HG03520 (cell line): ENCODE data around the gene BLOC1S1.
"Not testable (repeated sequence)": the region's sequence is repeated elsewhere in the genome, so short reads cannot be mapped to it uniquely, and the experiment has no call there.

Experiments
- ATAC-seq: cut with Tn5 transposase; IDR thresholded peaks from one replicate; pipeline ENCODE4 v1.9.1; 2021; ENCODE audit warnings: mild to moderate bottlenecking, moderate library complexity; ENCODE audit not compliant: unreplicated experiment

BLOC1S1 gene

GRCh38 chr12:55743406-55744339 is 27.8 kb downstream of the BLOC1S1 start:
- peak; percentile 49 for ATAC-seq

- ATAC-seq, result no peak
These were observed 28.6 kb downstream of the BLOC1S1 start for GRCh38 chr12:55744340-55745030.

- no peak for ATAC-seq
These were observed 29.7 kb downstream of the BLOC1S1 start for GRCh38 chr12:55745361-55746173.

GRCh38 chr12:55746174-55746912 is 30.5 kb downstream of the BLOC1S1 start:
- ATAC-seq, result no peak

- ATAC-seq, result no peak
These were observed 31.0 kb downstream of the BLOC1S1 start for GRCh38 chr12:55746913-55747231.

GRCh38 chr12:55748230-55748993 is 32.6 kb downstream of the BLOC1S1 start:
- ATAC-seq, result no peak

- ATAC-seq, result no peak
These were observed 39.4 kb downstream of the BLOC1S1 start for GRCh38 chr12:55755246-55755645.

GRCh38 chr12:55757701-55758100 is 41.9 kb downstream of the BLOC1S1 start:
- no peak for ATAC-seq

GRCh38 chr12:55758575-55758974 is 42.7 kb downstream of the BLOC1S1 start:
- not testable (repeated sequence) for ATAC-seq

- ATAC-seq, result no peak
These were observed 44.8 kb downstream of the BLOC1S1 start for GRCh38 chr12:55760663-55761062.

- ATAC-seq, result no peak
These were observed 46.8 kb downstream of the BLOC1S1 start for GRCh38 chr12:55762646-55763045.

- ATAC-seq, result no peak
These were observed 50.0 kb downstream of the BLOC1S1 start for GRCh38 chr12:55765736-55766290.

- ATAC-seq, result no peak
These were observed 51.3 kb downstream of the BLOC1S1 start for GRCh38 chr12:55767156-55767555.
